PFSK-1 (cell line): ENCODE data around the gene HIC1.

ENCODE experiments used
- FOXP2 ChIP-seq: optimal IDR thresholded peaks from 2 replicates; pipeline ENCODE3; 2011; ENCODE audit warnings: borderline replicate concordance, control low read depth, inconsistent platforms; ENCODE audit not compliant: insufficient read depth; ENCODE audit errors: extremely low read length, extremely low read depth
- POLR2AphosphoS5 ChIP-seq: IDR thresholded peaks from 2 replicates; pipeline ENCODE4 v1.6.1; 2012; ENCODE audit warnings: low read depth, mild to moderate bottlenecking, control low read depth, low read length, moderate library complexity
- SIN3A ChIP-seq: IDR thresholded peaks from 2 replicates; pipeline ENCODE4 v1.6.1; 2012; ENCODE audit warnings: mild to moderate bottlenecking, low read length, moderate library complexity, borderline replicate concordance; ENCODE audit not compliant: insufficient read depth
- TAF1 ChIP-seq: IDR thresholded peaks from 2 replicates; pipeline ENCODE4 v1.6.1; 2012; ENCODE audit warnings: low read length, control low read depth, borderline replicate concordance; ENCODE audit not compliant: insufficient read depth
- TF ChIP-seq, protein P1 (sequence below), 2 experiments: IDR thresholded peaks; 2 replicates each; pipeline versions ENCODE4 v1.6.1 to v1.8.0; 2011 to 2012; ENCODE audit warnings: low read depth in 2 of 2, low read length in 2 of 2, control low read depth in 1 of 2, inconsistent platforms in 1 of 2, mild to moderate bottlenecking in 1 of 2, moderate library complexity in 1 of 2; ENCODE audit not compliant: insufficient read depth in 1 of 2

HIC1 gene

DNA sequence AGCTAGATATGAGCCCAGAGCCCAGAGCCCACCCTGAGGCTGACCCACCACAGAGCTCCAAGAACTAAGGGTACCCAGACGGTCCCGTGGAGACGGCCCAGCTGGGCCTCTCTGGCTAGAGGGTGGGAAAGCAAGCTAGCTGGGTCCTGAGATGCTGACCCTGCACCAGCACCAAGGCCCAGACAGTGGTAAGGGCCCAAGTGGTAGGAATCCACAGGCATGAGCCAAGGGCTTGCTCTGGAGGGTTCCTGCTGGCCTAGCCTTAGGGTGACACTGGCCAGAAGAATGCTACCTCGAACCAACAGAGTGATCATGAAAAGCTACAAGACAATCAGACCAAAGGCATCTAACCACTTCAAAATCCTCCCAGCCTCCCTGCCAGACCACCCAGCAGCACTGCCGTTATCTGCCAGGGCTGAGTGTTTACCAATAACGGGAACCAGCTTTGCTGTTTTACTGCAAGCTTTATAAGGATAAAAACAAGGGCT is 13.2 kb downstream of the HIC1 start:
- TF ChIP-seq TAF1: no peak
- no peak for TF ChIP-seq SIN3A
- TF ChIP-seq FOXP2: no peak
- TF ChIP-seq, protein P1, sequence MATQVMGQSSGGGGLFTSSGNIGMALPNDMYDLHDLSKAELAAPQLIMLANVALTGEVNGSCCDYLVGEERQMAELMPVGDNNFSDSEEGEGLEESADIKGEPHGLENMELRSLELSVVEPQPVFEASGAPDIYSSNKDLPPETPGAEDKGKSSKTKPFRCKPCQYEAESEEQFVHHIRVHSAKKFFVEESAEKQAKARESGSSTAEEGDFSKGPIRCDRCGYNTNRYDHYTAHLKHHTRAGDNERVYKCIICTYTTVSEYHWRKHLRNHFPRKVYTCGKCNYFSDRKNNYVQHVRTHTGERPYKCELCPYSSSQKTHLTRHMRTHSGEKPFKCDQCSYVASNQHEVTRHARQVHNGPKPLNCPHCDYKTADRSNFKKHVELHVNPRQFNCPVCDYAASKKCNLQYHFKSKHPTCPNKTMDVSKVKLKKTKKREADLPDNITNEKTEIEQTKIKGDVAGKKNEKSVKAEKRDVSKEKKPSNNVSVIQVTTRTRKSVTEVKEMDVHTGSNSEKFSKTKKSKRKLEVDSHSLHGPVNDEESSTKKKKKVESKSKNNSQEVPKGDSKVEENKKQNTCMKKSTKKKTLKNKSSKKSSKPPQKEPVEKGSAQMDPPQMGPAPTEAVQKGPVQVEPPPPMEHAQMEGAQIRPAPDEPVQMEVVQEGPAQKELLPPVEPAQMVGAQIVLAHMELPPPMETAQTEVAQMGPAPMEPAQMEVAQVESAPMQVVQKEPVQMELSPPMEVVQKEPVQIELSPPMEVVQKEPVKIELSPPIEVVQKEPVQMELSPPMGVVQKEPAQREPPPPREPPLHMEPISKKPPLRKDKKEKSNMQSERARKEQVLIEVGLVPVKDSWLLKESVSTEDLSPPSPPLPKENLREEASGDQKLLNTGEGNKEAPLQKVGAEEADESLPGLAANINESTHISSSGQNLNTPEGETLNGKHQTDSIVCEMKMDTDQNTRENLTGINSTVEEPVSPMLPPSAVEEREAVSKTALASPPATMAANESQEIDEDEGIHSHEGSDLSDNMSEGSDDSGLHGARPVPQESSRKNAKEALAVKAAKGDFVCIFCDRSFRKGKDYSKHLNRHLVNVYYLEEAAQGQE (IDR thresholded peaks at IDR 0.05; ENCODE audit: insufficient read depth in 1 of 2, low read depth in 2 of 2, low read length in 2 of 2): no peak
- no peak for TF ChIP-seq POLR2AphosphoS5

- TF ChIP-seq FOXP2 (peak; percentile 85), SIN3A (no peak; the same call in 1 of the 2 replicates)
- TF ChIP-seq, protein P1 (IDR thresholded peaks at IDR 0.05; ENCODE audit: insufficient read depth in 1 of 2, low read depth in 2 of 2, low read length in 2 of 2): 0 out of 4 replicates have a peak, but pooled peaks of 1 of the 2 experiments have one; percentile 7
Measured at GRCh38 chr17:2068519-2069051, 13.7 kb downstream of the HIC1 start.

- TF ChIP-seq FOXP2 (no peak), SIN3A (no peak), POLR2AphosphoS5 (no peak), TAF1 (no peak)
- TF ChIP-seq, protein P1 (IDR thresholded peaks at IDR 0.05; ENCODE audit: insufficient read depth in 1 of 2, low read depth in 2 of 2, low read length in 2 of 2): no peak
Measured at GRCh38 chr17:2070241-2071023, 15.5 kb downstream of the HIC1 start.

GRCh38 chr17:2071024-2071385 is 16.1 kb downstream of the HIC1 start:
- no peak for TF ChIP-seq POLR2AphosphoS5
- TF ChIP-seq FOXP2: no peak
- TF ChIP-seq, protein P1 (IDR thresholded peaks at IDR 0.05; ENCODE audit: insufficient read depth in 1 of 2, low read depth in 2 of 2, low read length in 2 of 2): no peak
- no peak for TF ChIP-seq SIN3A
